Pons (tissue), 1 donor: ENCODE data around the gene GDI1.

Experiments used
- DNase-seq: peaks from one replicate; pipeline ENCODE4 v3.0.0-alpha.2; 2016; ENCODE audit warnings: low spot score

The GDI1 gene

DNA sequence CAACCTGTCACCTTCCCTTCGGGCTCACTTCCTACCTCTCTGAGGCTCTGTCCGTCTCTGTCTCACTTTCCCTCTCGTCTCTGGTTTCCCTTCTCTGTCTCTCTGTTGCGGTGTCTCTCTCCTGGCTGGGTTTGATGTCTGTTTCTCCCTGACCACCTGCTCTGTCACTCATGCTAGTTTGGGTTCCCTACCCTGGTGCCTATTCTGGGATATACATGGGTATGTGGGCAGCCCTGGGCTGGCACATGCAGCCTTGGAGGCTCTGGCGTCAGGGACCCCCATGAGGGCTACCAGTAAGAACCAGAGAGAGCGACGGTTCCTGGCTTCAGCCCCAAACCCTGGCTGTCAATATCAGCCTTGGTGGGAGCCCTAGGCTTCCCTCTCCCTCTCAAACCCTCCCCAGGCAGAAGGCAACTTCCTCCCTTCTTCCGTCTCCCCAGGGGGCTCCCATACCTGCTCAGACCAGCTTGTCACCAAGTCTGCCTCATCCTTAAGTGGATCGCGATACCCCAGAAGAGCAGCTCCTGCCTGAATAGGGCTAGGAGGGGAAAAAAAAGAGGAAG, 28.2 kb upstream of the GDI1 start:
- no peak for DNase-seq

DNA sequence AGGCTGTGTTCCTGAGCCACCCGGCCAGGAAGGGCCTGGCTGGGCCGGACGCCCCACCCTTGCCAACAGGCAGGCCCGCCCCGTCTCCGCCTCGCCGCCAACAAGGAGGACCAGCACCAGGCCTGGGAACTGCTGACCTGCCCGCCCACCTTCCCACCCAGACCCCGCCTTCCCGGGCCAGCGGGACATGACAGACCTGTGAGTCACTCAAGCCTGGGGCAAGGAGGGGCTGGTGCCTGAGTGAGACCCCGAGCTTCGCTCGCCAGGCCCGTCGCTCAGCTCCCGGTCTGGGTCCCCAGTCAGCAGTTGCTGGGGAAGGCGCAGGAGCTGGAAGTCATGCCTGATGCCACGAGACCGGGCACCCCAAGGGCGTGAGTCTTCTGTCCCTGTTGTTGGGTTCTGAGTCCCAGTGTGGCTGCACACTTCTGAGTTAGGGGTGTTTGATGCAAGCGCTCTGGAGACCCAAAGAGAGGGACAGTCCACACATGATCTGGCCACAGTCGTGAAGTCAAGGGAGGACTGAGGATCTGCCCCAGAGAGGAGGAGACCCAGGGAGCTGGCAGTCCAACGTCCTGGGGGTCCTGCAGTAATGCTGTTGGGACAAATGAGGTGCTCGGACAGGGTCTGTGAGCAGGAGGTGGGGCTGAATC, 27.6 kb upstream of the GDI1 start, which contains the start of gene DNASE1L1:
Gene DNASE1L1 (minus strand): TSS at position 33 of the 650 bp plus-strand sequence. CDS start 3,686 bp downstream, outside the sequence.
- DNase-seq, result peak; percentile 30

DNA sequence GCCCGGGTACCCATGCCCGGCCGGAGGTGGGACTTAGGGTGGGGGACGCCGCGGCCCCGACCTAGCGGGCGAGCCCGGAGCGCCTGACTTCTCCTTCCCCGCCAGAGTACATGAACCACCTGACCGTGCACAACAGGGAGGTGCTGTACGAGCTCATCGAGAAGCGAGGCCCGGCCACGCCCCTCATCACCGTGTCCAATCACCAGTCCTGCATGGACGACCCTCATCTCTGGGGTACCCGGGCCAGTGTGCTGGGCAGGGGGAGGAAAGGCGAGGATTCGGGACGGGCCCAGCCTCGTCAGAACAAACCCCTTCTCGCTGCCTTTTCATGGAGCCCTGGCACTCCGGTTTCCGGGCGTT, 25.0 kb upstream of the GDI1 start:
- no peak for DNase-seq

DNA sequence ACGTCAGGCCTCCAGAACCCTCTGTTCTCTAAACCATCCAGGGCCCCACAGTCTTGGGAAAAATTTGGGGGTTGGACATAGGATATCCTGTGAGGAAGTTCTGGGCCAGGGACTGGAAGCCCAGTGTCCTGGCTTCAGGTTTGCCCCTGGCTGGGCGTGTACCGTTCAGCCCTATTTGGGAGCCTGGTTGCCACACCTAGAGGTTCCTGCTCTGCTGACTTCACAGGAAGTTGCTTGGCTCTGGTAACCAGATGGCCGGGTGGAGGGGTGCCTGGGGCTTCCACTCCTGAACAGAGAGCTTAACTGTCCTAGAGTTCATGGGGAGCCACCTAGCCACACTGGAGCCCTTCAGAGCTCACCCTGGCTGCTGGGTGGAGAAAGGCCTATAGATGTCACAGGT, 24.5 kb upstream of the GDI1 start:
- DNase-seq, result no peak

DNA sequence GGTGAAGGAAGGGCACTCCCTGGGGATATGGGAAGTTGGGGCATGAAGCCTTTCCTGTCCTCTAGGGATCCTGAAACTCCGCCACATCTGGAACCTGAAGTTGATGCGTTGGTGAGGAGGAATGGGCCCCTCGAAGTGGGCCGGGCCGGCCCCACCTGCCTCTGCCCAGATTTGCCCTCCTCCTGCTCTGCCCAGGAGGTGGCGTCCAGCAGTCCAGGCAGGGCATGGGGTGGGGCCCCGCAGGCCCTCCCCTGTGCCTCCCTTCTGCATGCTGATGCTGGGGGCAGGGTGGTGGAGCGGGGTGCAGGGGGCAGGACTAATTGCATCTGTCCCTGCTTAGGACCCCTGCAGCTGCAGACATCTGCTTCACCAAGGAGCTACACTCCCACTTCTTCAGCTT, 23.8 kb upstream of the GDI1 start:
- DNase-seq, result no peak

DNA sequence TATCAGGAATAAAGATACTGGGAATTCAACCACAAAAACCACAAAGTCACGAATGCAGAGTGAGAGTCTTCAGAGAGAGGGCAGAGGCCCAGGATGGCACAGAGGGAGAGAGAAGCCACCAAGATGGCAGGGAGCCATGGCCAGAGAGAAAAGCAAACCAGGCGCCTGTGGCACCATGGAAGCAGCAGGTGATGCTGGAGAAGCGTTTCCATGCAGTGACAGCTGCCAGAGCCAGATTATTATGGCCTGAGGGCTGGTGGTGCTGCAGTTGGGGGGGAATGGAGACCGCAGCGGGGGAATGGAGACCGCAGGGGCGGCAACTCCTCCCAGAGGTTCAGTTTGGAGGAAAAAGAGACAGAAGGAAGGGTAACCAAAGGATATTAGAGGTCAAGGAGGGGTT, 19.8 kb upstream of the GDI1 start:
- DNase-seq, result no peak

DNA sequence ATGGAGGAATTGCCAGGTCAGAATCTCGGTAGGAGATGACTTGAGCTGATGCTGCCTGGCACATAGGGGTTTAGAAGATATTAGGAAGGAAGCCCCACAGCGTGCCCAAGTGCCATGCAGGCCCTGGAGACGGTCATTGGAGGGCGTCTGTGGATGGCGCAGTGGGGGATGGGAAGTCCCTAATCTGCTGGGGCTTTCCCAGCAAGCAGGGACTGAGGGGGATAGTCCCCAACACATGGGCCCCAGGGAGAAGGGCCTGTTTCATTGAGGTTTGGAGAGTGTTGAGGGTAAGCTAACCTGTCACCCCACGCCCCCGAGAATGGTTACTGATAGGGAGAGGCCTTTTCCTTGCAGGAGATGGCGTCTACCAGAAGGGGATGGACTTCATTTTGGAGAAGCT, 17.8 kb upstream of the GDI1 start:
- DNase-seq, result no peak

DNA sequence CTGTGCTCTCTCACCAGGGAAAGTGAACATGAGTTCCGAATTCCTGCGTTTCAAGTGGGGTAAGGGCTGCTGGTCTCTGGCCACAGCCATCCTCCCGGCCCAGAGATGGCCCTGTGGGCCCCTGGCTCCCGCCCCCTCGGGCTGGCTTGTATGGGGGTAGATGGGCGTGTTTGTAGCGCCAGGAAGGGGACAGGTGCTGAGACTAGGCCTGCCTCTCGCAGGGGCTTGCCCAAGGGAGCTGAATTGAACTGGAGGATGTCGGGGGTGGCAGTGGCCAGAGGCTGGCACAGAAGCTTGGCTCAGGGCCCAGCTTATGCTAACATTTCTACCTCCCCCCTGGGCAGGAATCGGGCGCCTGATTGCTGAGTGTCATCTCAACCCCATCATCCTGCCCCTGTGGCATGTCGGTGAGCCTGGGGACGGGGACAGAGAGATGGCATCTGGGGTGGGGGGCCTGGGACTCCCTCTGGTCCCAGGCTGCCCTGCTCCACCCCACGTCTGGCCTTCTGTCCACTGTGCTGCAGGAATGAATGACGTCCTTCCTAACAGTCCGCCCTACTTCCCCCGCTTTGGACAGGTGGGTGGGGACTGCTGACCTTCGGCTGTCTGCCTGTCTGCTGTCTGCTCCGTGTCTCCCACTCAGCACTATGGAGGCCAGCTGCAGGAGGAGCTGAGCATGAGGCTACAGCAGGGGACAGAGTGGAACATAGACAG, 17.1 kb upstream of the GDI1 start:
- no peak for DNase-seq

DNA sequence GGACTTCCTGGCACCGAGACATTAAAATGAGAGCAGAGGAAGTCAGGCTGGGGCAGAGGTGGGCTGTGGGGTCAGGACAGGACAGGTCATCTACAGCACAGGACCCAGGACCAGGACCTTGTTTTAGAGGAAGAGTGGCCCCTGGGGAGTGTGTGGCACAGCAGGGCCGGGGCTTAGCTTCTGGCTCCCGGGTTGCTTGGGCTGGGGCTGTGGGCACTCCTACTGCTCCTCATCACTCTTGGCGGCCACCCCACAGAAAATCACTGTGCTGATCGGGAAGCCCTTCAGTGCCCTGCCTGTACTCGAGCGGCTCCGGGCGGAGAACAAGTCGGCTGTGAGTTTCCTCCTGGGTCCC, 16.6 kb upstream of the GDI1 start:
- no peak for DNase-seq

DNA sequence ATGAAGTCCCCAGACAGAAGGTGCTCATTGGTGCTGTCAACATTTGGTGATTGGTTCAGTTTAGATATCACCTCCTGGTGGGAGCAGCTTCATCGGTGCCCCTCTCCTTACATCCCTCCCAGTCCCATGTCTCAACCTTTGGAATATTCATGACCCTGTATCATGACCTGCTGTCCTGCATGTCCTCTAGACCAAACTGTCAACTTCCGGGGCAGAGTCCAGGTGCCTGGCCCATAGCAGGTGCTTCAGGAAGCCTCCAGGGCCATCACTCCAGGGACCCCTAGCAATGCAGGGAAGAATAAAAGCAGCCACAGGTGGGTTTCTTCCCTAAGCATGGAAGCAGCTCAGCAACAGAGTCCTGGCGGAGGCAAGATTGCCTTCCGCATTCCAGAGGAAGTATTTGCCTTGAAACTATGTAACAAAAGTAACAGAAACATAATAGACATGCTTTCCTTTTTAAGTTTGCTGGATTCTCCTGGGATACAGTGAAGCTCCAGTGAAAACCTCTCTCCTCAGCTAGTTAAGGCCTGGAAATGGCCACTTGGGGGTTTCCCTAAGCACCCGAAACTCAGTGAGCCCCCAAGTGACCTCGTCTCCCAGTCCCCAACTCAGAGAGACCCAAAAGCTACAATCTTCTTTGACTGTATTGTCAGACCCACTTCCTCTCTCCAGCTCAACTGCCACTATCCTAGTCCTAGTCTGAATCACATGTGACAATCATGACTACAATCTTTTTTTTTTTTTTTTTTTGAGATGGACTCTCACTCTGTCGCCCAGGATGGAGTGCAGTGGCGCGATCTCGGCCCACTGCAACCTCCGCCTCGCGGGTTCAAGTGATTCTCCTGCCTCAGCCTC, 9.8 kb upstream of the GDI1 start:
- DNase-seq, result no peak

DNA sequence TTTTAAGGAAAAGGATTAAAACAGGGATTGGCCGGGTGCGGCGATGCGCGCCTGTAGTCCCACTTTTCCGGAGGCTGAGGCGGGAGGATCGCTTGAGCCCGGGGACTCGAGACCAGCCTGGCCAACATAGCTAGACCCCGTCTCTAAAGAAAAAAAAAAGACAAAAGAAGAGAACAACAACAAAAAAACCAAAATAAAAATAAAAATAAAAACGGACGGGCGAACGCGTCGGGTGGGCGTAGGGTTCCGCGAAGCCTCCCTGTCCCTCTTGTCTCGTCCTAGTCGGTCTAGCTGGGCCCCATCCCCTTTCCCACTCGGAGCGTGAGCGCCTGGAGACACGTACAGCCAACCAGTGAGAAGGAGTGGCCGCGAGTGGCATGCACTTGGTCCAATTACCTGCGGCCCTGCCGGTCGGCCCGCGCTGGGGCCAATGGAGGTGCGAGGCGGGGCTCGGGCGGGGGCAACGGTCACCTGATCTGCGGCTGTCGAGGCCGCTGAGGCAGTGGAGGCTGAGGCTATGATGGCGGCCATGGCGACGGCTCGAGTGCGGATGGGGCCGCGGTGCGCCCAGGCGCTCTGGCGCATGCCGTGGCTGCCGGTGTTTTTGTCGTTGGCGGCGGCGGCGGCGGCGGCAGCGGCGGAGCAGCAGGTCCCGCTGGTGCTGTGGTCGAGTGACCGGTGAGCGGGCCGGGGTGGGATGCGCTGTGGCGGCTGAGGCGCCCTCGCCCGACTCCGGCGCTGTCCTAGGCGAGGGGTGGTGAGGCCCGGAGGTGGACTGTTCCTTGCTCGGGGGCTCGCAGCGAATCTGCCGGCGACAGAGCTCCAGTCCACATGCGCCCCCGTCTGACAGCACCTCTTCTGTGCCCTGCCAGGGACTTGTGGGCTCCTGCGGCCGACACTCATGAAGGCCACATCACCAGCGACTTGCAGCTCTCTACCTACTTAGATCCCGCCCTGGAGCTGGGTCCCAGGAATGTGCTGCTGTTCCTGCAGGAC, 8.5 kb upstream of the GDI1 start, which contains the start of gene ATP6AP1:
Gene ATP6AP1 (plus strand): TSS at position 502 of the 996 bp plus-strand sequence. CDS start 16 bp downstream, at position 518.
- peak; percentile 90 for DNase-seq

DNA sequence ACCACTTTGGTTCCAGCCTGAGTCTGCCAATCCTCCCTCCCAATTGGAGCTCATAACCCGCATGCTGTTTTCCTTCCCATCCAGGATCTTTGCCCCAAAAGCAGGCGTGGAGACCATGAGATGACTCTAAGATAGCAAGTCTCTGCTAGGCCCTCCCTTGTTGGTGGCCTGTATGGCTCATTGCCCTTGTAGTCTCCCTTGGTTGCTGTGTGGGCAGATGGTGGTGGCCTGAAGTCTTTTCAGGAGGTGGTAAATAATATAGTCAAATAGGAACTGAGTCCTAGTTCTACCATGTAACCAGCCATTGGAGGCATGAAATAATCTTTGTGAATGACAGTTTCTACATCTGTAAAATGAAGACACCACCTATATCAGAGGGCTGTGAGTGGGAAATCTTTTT, 7.2 kb upstream of the GDI1 start:
- DNase-seq, result no peak

DNA sequence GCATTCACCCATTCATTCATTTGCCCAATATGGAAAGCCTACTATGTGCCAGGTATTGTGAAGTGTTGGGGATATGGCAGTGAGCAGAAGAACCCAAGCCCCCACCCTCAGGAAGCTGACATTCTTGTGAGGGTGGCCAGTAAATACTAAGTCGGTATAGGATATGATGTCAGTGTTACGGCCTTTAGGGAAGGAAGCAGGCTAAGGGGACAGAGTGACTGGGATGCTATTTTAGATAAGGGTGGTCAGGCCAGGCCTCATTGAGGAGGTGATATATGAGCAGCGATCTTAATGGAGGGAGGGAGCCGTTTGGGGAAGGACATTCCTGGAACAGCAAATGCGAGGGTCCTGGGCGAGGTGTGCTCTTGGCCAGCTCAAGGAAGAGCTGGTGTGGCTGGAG, 6.5 kb upstream of the GDI1 start:
- DNase-seq, result no peak

DNA sequence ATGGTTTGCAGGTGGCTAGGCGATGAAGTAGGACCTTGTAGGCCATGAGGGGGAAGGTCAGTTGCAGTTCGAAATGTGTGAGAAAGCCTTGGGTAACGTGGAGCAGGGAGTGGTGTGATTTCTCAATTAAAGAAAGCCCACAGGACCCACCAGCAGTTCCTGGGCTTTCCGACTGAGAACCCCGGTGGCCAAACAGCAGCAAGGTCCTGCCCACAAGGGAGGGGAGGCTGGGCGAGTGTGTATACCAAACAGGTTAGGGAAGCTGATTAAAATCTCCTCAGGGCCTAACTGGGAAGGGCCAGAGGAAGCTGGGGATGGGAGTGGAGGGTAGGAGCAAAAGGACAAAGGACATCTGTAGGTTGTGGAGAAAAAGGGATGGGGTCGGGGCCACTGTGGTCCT, 6.0 kb upstream of the GDI1 start:
- DNase-seq, result no peak

DNA sequence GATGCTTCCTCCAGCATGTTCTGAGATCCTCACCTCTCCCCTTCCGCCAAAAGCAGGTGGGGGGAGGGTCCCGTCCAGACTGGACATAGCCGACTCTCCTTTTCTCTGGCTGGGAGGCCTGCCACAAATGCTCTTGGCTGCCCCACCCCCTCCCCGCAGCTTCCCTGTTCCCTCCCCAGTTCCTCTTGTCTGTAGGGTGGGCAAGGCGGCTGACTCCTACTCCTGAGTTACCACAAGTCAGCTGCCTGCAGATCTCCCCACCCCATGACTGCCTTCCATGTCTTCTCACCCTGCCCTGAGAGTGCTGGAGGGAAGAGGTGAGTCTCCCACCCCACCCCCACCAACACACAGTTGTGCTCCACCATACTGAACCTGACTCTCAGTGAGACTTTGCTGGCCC, 5.6 kb upstream of the GDI1 start:
- DNase-seq, result no peak

DNA sequence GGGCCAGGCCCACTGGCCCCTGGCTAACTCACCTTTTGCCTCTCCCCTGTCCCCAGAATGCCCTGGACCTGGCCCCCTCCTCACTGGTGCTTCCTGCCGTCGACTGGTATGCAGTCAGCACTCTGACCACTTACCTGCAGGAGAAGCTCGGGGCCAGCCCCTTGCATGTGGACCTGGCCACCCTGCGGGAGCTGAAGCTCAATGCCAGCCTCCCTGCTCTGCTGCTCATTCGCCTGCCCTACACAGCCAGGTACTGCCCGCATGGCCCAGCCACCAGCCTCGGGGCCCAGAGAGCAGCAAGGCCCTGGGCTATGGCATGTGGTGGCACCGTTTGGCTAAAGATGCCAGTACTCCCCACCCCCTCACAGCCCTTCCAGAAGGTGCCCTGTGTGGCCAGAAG, 4.7 kb upstream of the GDI1 start:
- no peak for DNase-seq

DNA sequence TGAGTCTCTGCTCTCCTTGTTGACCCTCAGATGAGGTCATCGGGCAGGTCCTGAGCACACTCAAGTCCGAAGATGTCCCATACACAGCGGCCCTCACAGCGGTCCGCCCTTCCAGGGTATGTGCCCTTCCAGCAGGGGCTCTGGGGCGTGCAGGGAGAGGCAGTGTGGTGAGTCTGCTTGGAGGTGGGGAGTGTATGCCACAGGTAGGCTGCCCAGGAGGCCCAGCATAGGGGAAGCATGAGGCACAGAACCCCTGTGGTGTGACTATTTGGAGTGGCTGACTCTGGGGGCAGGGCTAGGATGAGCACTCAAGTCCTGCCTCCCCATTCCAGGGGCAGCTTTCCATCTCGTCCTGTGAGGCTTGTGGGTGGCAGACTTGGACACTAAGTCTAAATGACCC, 3.3 kb upstream of the GDI1 start:
- DNase-seq, result no peak

DNA sequence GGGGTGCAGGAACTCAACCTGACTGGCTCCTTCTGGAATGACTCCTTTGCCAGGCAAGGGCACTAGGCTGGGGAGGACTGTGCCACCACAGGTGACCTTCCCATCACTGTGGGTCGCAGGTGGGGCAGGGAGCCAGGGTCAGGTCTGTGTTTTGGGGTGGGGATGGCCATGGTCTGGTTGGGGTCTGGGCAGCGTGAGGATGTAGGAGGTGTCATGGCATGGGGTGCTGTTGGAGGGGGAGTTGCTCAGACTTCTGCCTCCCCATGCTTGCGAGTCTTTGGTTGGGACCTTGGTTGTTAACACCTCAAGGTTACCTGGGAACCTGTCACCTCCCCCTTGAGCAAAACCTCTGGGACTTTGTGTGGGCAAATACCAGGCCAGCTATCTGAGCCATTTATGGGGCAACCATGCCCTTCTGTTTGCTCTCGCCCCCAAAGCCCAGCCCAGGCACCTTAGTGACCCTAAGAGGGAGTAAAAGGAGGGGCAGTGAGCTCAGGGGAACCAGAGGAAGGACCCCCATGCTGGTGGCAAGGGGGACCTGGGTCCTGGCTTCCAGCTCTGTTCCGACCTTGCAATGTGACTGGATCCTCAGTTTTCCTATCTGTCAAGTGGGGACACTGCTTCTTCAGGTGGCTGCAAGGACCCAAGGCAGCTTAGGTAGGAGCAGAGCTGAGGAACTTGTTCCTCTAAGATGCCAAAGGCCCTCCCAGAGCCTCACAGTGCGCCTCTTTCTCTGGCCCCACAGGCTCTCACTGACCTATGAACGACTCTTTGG, 2.4 kb upstream of the GDI1 start:
- DNase-seq, result no peak

DNA sequence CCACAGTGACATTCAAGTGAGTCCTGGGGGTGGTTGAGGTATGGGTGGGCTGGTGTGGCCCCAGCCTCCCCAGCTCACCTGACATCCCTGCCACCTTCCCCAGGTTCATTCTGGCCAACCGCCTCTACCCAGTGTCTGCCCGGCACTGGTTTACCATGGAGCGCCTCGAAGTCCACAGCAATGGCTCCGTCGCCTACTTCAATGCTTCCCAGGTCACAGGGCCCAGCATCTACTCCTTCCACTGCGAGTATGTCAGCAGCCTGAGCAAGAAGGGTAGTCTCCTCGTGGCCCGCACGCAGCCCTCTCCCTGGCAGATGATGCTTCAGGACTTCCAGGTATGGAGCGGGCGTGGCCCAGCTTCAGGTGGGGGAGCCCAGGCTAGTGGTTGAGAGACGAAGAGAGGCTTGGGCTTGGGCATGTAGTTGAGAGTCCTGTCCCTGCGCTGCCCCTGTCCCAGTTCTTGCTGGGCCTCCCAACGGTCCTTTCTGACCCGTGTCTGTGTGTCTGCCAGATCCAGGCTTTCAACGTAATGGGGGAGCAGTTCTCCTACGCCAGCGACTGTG, 1.7 kb upstream of the GDI1 start:
- no peak for DNase-seq

DNA sequence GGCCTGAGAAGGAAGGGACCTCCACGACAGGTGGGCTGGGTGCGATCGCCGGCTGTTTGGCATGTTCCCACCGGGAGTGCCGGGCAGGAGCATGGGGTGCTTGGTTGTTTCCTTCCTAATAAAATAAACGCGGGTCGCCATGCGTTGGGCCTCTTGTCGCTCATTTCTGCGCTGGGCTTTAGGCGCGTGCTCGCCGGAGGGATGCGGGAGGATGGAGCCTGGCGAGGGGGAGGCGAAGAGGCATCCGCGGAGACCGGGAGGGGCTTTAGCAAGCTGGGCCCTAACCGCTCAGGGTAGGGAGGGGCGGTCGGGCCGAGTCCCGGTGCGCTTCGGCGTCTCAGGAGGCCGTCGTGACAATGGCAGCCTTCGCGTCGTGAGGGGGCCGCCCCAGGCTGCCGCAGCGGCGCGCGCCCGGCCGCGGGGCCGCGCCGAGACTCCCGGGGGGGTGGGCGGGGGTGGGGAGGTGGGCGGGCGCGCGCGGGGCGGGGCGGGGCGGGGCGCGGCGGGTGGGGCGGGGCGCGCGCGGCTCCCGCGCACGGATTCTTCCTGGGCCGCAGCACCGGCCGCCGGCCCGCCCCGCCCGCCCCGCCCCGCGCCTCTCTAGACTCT, 476 bp upstream of the GDI1 start:
- no peak for DNase-seq
